NCI-H1417 treated with DMSO at 0.1 percent for 48 hours (cell line): ENCODE data around the gene TMEM207.

Experiments
- DNase-seq: peaks from one replicate; lab custom pipeline; 2025; lab: John Stamatoyannopoulos, UW

Gene TMEM207

GRCh38 chr3:190384309-190384756, 65.4 kb downstream of the TMEM207 start:
- no peak for DNase-seq

GRCh38 chr3:190382082-190382481, 67.6 kb downstream of the TMEM207 start:
- DNase-seq, result no peak

GRCh38 chr3:190381441-190381840, 68.3 kb downstream of the TMEM207 start:
- DNase-seq, result no peak

- DNase-seq, result no peak
Measured at GRCh38 chr3:190380184-190380583, 69.5 kb downstream of the TMEM207 start.
